GM12878 (cell line): ENCODE data around the gene UTP20. TPM values are rescaled to one million over a fixed set of nuclear protein-coding genes. Genes with fewer than 3 reads are reported as not detected.
"Not testable (repeated sequence)": the region's sequence is repeated elsewhere in the genome, so short reads cannot be mapped to it uniquely, and the experiment has no call there.

Experiments used
- ATAC-seq: fragments of 200-7000 bp; cut with Tn5 transposase; 3 replicates; pipeline ENCODE4 v1.9.1; 2020; ENCODE audit warnings: mild to moderate bottlenecking, moderate library complexity
- BruUV-seq: library from RNA; stranded (reverse); fragments of 400-500 nt; replicated peaks from 2 replicates; lab custom pipeline; 2021; lab: Mats Ljungman, UMichigan
- CTCF ChIA-PET: fragments of 300-600 bp; sonication (Branson Sonifier 250); formaldehyde crosslinking; extraction: SDS; loops from one replicate; lab custom pipeline; 2021; ENCODE audit warnings: inconsistent platforms; lab: Yijun Ruan, JAX
- POLR2A ChIA-PET: fragments of 350-600 bp; formaldehyde crosslinking; extraction: SDS; loops from one replicate; lab custom pipeline; 2021; ENCODE audit warnings: inconsistent platforms; lab: Charles Lee
- RAD21 ChIA-PET: fragments of 300-600 bp; sonication (Branson Sonifier 250); formaldehyde crosslinking; loops from one replicate; lab custom pipeline; 2023; ENCODE audit warnings: antibody characterized with exemption; ENCODE audit not compliant: unreplicated experiment; lab: Charles Lee
- SMC1A ChIA-PET: fragments of 300-600 bp; sonication (Branson Sonifier 250); formaldehyde crosslinking; loops from one replicate; lab custom pipeline; 2023; ENCODE audit not compliant: unreplicated experiment, uncharacterized antibody; lab: Charles Lee
- DNase-seq: peaks from one replicate; pipeline ENCODE4 v3.0.0-alpha.2; 2011; ENCODE audit warnings: low read depth, low spot score
- FAIRE-seq: peaks from 3 replicates; lab custom pipeline; 2011; peaks lifted over from hg19 to GRCh38; lab: Jason Lieb, UNC
- H2AFZ ChIP-seq: 2 replicates; pipeline ENCODE4 v1.6.0; 2011; ENCODE audit warnings: low read depth, low read length, control low read depth; ENCODE audit not compliant: control insufficient read depth
- H3K27ac ChIP-seq: 2 replicates; pipeline ENCODE4 v1.5.1; 2011; ENCODE audit warnings: control low read depth; ENCODE audit not compliant: control insufficient read depth, insufficient read depth
- H3K27me3 ChIP-seq, 2 experiments: replicated peaks in 1 of 2; 2 replicates each; pipeline versions ENCODE4 v1.6.0 to v1.6.1; 2011; ENCODE audit warnings: low read length in 1 of 2; ENCODE audit not compliant: control insufficient read depth in 2 of 2, insufficient read depth in 2 of 2
- H3K36me3 ChIP-seq, 2 experiments: 2 replicates each; pipeline ENCODE4 v1.5.1; 2011; ENCODE audit warnings: low read length in 1 of 2; ENCODE audit not compliant: control insufficient read depth in 2 of 2, insufficient read depth in 2 of 2
- H3K4me1 ChIP-seq: 2 replicates; pipeline ENCODE4 v1.6.1; 2011; ENCODE audit warnings: mild to moderate bottlenecking, low read length, moderate library complexity, mixed read lengths; ENCODE audit not compliant: control insufficient read depth, insufficient read depth
- H3K4me2 ChIP-seq: 2 replicates; pipeline ENCODE4 v1.6.0; 2011; ENCODE audit warnings: control low read depth; ENCODE audit not compliant: control insufficient read depth, insufficient read depth
- H3K4me3 ChIP-seq: fragments of 200-600 bp; sonication (generic); 2 replicates; pipeline ENCODE4 v1.5.1; 2016
- H3K79me2 ChIP-seq: 2 replicates; pipeline ENCODE4 v1.6.0; 2011; ENCODE audit warnings: low read length; ENCODE audit not compliant: control insufficient read depth, insufficient read depth
- H3K9ac ChIP-seq: 2 replicates; pipeline ENCODE4 v1.8.0; 2011; ENCODE audit warnings: low read length, control low read depth, mixed read lengths; ENCODE audit not compliant: control insufficient read depth, insufficient read depth
- H3K9me3 ChIP-seq: replicated peaks from 3 replicates; pipeline ENCODE4 v1.5.1; 2011; ENCODE audit warnings: mild to moderate bottlenecking, low read length; ENCODE audit not compliant: control insufficient read depth, insufficient read depth
- H4K20me1 ChIP-seq: 2 replicates; pipeline ENCODE4 v1.6.0; 2011; ENCODE audit not compliant: control insufficient read depth, insufficient read depth
- FOXM1 ChIP-seq: IDR thresholded peaks from 2 replicates; pipeline ENCODE4 v1.6.1; 2012; ENCODE audit warnings: low read depth, mild to moderate bottlenecking, inconsistent platforms, low read length, moderate library complexity
- IKZF2 ChIP-seq, 2 experiments: fragments of 450-650 bp; IDR thresholded peaks; 2 replicates each; pipeline ENCODE4 v1.6.1; 2017; ENCODE audit warnings: mild to moderate bottlenecking in 2 of 2, moderate library complexity in 2 of 2
- NFXL1 ChIP-seq: fragments of 450-650 bp; IDR thresholded peaks from 2 replicates; pipeline ENCODE4 v1.6.1; 2017; ENCODE audit warnings: antibody characterized with exemption, mild to moderate bottlenecking, borderline replicate concordance
- RAD21 ChIP-seq: IDR thresholded peaks from 2 replicates; pipeline ENCODE4 v1.6.1; 2011; ENCODE audit warnings: mild to moderate bottlenecking, low read depth, low read length, moderate library complexity; ENCODE audit not compliant: insufficient read depth
- RB1 ChIP-seq: fragments of 450-650 bp; formaldehyde crosslinking; IDR thresholded peaks from 2 replicates; pipeline ENCODE4 v1.6.1; 2017; ENCODE audit warnings: mild to moderate bottlenecking, borderline replicate concordance
- SIX5 ChIP-seq: IDR thresholded peaks from 2 replicates; pipeline ENCODE4 v1.6.1; 2011; ENCODE audit warnings: mild to moderate bottlenecking, low read depth, low read length, moderate library complexity; ENCODE audit not compliant: severe bottlenecking
- SMARCA5 ChIP-seq: fragments of 450-650 bp; IDR thresholded peaks from 2 replicates; pipeline ENCODE4 v1.6.1; 2017; ENCODE audit warnings: mild to moderate bottlenecking
- SMC3 ChIP-seq: IDR thresholded peaks from 2 replicates; pipeline ENCODE4 v1.6.1; 2011; ENCODE audit warnings: low read length, improper control_type of control experiment, borderline replicate concordance
- WGBS: methylation state at CpG from one replicate; pipeline ENCODE4 v1.1.6; 2016; ENCODE audit warnings: low lambda C conversion rate; ENCODE audit not compliant: insufficient replicate concordance, insufficient coverage; ENCODE audit errors: missing lambda C conversion rate; 5-methylcytosine and 5-hydroxymethylcytosine counted together
- in situ Hi-C: fragments of 300-500 bp; cut with MboI; formaldehyde crosslinking; loops from 9 replicates; pipeline ENCODE4 v1.14.3; 2018; ENCODE audit warnings: mixed read lengths
- intact Hi-C: fragments of 100-400 bp; cut with micrococcal nuclease; formaldehyde crosslinking; loops from one replicate; pipeline ENCODE4 v1.14.2; 2022; ENCODE audit not compliant: unreplicated experiment
- polyA plus RNA-seq, 11 experiments: library from polyadenylated mRNA; depleted of rRNA in 4 of 11; unstranded in 6 of 11; stranded (reverse) in 5 of 11; fragments of >200 nt; fragmentation: Nextera tagmentation in 4 of 11; fragmentation: Illumina TruSeq in 1 of 11; extraction: Ambion mirVana in 4 of 11; extraction: Trizol in 1 of 11; gene quantifications; 1 replicate in 1 of 11; 2 replicates in 10 of 11; pipeline versions ENCODE4 v1.2.1 to v1.2.3, GENCODE V29; 2011 to 2016; ENCODE audit warnings: inconsistent platforms in 2 of 11, missing spikeins in 2 of 11, low read depth in 1 of 11
- total RNA-seq, 4 experiments: library from RNA; depleted of rRNA in 3 of 4; stranded (reverse); fragments of >200 nt in 3 of 4; fragmentation: Illumina TruSeq in 1 of 4; extraction: Trizol in 1 of 4; gene quantifications; 2 replicates each; pipeline versions ENCODE4 v1.2.1 to v1.2.3, GENCODE V29; 2013 to 2021
- TF ChIP-seq, protein P1 (sequence below), 3 experiments: IDR thresholded peaks in 2 of 3; conservative IDR thresholded peaks in 1 of 3; 2 replicates each; pipeline ENCODE4 v1.5.1; 2011; ENCODE audit warnings: low read depth in 3 of 3, low read length in 3 of 3, mild to moderate bottlenecking in 3 of 3, control low read depth in 2 of 3, moderate library complexity in 2 of 3, inconsistent platforms in 1 of 3, mixed read lengths in 1 of 3; ENCODE audit not compliant: control insufficient read depth in 2 of 3, insufficient read depth in 1 of 3; ENCODE audit errors: extremely low read depth in 1 of 3

UTP20 gene
- total and polyA plus RNA-seq, 10 of the 15 experiments (the other 5 are each of a cell fraction or from before 2014, with no cell fraction given): 3.6 to 25.6 (median 16.7) TPM

DNA sequence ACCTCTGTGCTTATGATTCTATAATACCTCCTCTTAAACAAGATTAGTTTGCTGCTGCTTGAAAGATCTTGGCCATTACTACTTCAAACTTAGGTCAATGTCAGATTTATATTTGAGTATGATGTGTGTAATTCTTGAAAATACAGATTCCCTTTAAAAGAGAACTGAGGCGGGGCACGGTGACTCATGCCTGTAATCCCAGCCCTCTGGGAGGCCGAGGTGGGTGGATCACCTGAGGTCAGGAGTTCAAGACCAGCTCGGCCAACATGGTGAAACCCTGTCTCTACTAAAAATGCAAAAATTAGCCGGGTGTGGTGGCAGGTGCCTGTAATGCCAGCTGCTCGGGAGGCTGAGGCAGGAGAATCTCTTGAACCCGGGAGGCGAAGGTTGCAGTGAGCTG lies 130.3 kb downstream of the UTP20 start:
- H3K4me3 ChIP-seq, H3K4me2 ChIP-seq, H3K27me3 ChIP-seq, H3K27ac ChIP-seq, SMC1A ChIA-PET, H2AFZ ChIP-seq, ATAC-seq, intact Hi-C loops, H3K9ac ChIP-seq, H3K36me3 ChIP-seq, RAD21 ChIA-PET, BruUV-seq, FAIRE-seq, H3K4me1 ChIP-seq, H3K9me3 ChIP-seq, POLR2A ChIA-PET, H4K20me1 ChIP-seq, DNase-seq: not testable (repeated sequence)
- in situ Hi-C loops: loop anchor here (5.0 kb wide), 1 partner anchor 352 kb away; no protein-coding TSS in a partner anchor
- WGBS: 64% methylated on average over 8 of the region's 8 CpGs
- H3K79me2 ChIP-seq: peaks cover 30% of the 10 kb centered on the region
- CTCF ChIA-PET: interaction anchor here (1.2 kb wide), 1 partner anchor 418 kb away, joined by 3 read pairs; no protein-coding TSS in a partner anchor

DNA sequence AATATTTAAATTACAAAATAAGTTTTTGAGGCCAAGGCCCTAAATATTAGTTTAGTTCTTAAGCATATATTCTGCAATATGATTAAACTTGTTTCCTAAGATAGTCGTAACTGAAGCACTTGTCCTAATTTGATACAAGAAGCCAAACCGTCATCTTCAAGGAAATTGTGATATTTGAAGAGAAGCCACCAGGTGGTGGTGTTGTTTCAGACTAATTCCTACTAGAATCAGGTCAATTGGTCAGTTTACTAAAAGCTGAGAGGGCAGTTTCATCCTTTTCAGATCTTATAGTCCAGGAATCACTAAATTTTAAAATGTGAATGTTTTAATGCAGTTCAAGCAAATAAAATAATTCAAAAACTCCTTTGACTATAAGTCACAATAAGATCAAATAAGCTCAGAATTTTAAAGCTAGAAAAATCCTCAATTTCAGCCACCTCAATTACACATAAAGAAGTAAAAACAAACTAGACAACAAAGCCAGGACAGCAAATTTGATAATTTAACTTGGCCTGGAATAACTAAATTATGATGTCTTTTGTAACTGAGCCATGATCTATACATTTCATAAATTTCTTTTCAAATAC lies 134.7 kb downstream of the UTP20 start:
- peak; percentile 13 for DNase-seq
- intact Hi-C loops: loop anchor here (1.0 to 2.0 kb wide), 3 partner anchors 344 to 425 kb away; partner anchors contain the start of gene GNPTAB
- H3K9me3 ChIP-seq: no peaks in the 10 kb centered on the region
- H4K20me1 ChIP-seq: no peaks in the 10 kb centered on the region
- ChIA-PET CTCF (interaction anchor here (0.6 to 1.2 kb wide), 34 partner anchors 9 to 1464 kb away, joined by 3 to 17 read pairs (median 3); partner anchors contain the start of genes GNPTAB and UTP20), POLR2A (no interaction called here), RAD21 (interaction anchor here (0.7 to 1.5 kb wide), 8 partner anchors 69 to 463 kb away, joined by 3 to 12 read pairs (median 4); partner anchors contain the start of gene DRAM1), SMC1A (interaction anchor here (0.6 to 1.5 kb wide), 23 partner anchors 9 to 1400 kb away, joined by 3 to 12 read pairs (median 3); partner anchors contain the start of gene GNPTAB)
- TF ChIP-seq SIX5: no peak
- TF ChIP-seq, protein P1, sequence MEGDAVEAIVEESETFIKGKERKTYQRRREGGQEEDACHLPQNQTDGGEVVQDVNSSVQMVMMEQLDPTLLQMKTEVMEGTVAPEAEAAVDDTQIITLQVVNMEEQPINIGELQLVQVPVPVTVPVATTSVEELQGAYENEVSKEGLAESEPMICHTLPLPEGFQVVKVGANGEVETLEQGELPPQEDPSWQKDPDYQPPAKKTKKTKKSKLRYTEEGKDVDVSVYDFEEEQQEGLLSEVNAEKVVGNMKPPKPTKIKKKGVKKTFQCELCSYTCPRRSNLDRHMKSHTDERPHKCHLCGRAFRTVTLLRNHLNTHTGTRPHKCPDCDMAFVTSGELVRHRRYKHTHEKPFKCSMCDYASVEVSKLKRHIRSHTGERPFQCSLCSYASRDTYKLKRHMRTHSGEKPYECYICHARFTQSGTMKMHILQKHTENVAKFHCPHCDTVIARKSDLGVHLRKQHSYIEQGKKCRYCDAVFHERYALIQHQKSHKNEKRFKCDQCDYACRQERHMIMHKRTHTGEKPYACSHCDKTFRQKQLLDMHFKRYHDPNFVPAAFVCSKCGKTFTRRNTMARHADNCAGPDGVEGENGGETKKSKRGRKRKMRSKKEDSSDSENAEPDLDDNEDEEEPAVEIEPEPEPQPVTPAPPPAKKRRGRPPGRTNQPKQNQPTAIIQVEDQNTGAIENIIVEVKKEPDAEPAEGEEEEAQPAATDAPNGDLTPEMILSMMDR (IDR thresholded peaks at IDR 0.05 in 2 of 3, conservative IDR thresholded peaks at IDR 0.05 in 1 of 3; ENCODE audit: control insufficient read depth in 2 of 3, extremely low read depth in 1 of 3, insufficient read depth in 1 of 3, low read depth in 3 of 3, low read length in 3 of 3): peak; percentile 48 to 66 (median 51); a peak in 5 of 6 replicates
- peak; percentile 28; the same call in 1 of the 2 replicates for TF ChIP-seq RB1
- no peak for TF ChIP-seq FOXM1
- TF ChIP-seq SMARCA5: peak; percentile 39; the same call in 1 of the 2 replicates
- TF ChIP-seq RAD21: peak; percentile 87
- TF ChIP-seq NFXL1: no peak
- no peak for TF ChIP-seq IKZF2 (IDR thresholded peaks at IDR 0.05)
- peak; percentile 70; the same call in 1 of the 2 replicates for TF ChIP-seq SMC3
- in situ Hi-C loops: loop anchor here (5.0 kb wide), 2 partner anchors 348 to 423 kb away; no protein-coding TSS in a partner anchor
- no peaks in the 10 kb centered on the region for H3K36me3 ChIP-seq
- no peak overlapping the region for H3K27ac ChIP-seq
- H3K4me1 ChIP-seq: no peaks in the 10 kb centered on the region
- H3K4me2 ChIP-seq: no peak overlapping the region
- BruUV-seq: no TSS peak
- H3K79me2 ChIP-seq: no peaks in the 10 kb centered on the region
- peak; percentile 97 for FAIRE-seq
- no peak overlapping the region for H3K4me3 ChIP-seq
- ATAC-seq: peak; percentile 81
- no peak overlapping the region for H3K9ac ChIP-seq
- no peaks in the 10 kb centered on the region for H3K27me3 ChIP-seq
- WGBS: 0% methylated on average over 2 of the region's 2 CpGs
- no peak overlapping the region for H2AFZ ChIP-seq
